NB4 (cell line): ENCODE results near the gene ZNF593OS.

Source experiments
- DNase-seq: peaks from one replicate; pipeline ENCODE4 v3.0.0; 2010; ENCODE audit warnings: low read depth
- H3K4me3 ChIP-seq: one replicate; pipeline ENCODE4 v1.5.1; 2011; ENCODE audit warnings: mild to moderate bottlenecking, low read depth, low read length, moderate library complexity
- CTCF ChIP-seq: IDR thresholded peaks from one replicate; pipeline ENCODE4 v1.5.1; 2012; ENCODE audit warnings: low read depth, low read length
- MAX ChIP-seq: IDR thresholded peaks from 2 replicates; pipeline ENCODE4 v1.6.1; 2011; ENCODE audit warnings: low read depth, low read length
- MYC ChIP-seq: IDR thresholded peaks from 2 replicates; pipeline ENCODE4 v1.6.1; 2011; ENCODE audit warnings: low read depth, low read length
- POLR2A ChIP-seq: IDR thresholded peaks from 2 replicates; pipeline ENCODE4 v1.6.1; 2011; ENCODE audit warnings: mild to moderate bottlenecking; ENCODE audit not compliant: insufficient read length; ENCODE audit errors: extremely low read depth

The ZNF593OS gene

DNA sequence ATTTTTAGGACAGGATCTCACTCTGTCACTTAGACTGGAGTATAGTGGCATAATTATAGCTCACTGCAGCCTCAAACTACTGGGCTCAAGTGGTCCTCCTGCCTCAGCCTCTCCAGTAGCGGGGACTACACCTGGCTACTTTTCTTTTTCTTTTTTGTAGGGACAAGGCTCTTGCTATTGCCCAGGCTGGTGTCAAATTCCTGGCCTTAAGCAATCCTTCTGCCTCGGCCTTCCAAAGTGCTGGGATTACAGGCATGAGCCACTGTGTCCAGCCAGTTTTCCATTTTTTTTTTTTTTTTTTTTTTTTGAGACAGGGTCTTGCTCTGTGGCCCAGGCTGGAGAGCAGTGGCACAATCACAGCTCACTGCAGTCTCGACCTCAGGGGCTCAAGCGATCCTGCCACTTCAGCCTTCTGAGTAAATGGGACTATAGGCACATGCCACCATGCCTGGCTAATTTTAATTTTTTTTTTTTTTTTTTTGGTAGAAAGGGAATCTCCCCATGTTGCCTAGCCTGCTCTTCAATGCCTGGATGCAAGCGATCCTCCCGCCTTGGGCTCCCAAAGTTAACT lies 41.8 kb upstream of the ZNF593OS start:
- no peak for DNase-seq
- H3K4me3 ChIP-seq, result no peak overlapping the region
- TF ChIP-seq MAX, result no peak
- no peak for TF ChIP-seq POLR2A
- TF ChIP-seq CTCF, result no peak
- no peak for TF ChIP-seq MYC

- no peak for DNase-seq
- TF ChIP-seq CTCF (no peak), MAX (no peak), MYC (no peak), POLR2A (no peak)
- H3K4me3 ChIP-seq, result no peak overlapping the region
Observed at GRCh38 chr1:26212726-26213125, 41.1 kb upstream of the ZNF593OS start.

- no peak for DNase-seq
- TF ChIP-seq POLR2A, result no peak
- H3K4me3 ChIP-seq, result no peak overlapping the region
Observed at GRCh38 chr1:26210147-26210870, 38.7 kb upstream of the ZNF593OS start.

DNA sequence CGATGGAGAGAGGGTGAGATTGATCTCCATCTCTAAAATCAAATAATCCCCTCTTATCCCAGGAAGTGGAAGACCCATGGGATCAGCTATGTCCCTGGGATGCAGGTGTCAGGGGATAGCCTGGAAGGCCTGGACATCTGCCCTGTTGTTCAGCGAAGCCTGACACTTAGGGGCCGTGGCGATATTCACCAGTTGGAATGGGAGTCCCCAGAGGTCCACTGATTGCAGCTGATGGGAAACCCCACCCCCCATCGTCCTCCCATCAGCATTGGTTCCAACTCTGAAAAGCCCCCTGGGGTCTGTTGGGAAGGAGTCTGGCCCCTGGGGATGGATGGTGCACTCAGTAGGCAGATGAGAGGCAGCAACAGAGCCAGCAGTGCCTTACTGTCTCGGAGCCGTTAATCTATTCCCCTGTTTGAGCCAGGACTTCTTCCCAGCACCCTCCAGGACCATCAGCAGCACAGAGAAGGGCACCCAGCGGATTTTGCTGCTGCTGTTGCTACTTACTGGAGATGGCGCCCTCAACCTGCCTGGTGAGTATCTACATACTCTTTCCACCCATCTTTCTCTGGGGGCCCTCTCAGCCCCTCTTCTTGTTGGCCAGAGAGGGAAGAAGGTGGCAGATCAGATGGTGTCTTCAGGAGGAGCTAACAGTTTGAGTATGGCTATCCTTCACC lies 32.1 kb upstream of the ZNF593OS start:
- TF ChIP-seq CTCF (peak; percentile 18), POLR2A (no peak)
- DNase-seq, result peak; percentile 26
- H3K4me3 ChIP-seq, result no peak overlapping the region

DNA sequence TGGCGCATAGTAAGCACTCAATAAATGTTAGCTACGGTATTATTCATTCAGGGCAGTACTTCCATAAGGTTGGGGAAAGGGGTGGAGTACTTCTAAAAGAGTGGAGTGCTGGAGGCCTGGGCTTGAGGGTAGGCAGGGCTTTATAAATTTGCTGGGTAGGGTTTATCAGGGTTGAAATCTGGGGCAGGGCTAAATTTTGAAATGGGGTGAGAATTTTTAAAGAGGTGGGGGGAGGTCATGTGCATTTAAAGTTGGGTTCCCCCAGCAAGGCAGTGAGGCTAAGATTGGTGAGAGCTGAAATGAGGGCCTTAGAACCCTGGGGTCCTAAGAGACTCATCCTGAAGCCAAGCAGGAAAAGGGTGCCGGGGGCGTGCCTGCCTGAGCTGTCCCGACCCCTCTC lies 28.8 kb upstream of the ZNF593OS start:
- DNase-seq, result no peak
- TF ChIP-seq MAX (no peak), MYC (no peak), CTCF (no peak)
- H3K4me3 ChIP-seq, result no peak overlapping the region

GRCh38 chr1:26197813-26198212 lies 26.2 kb upstream of the ZNF593OS start:
- TF ChIP-seq POLR2A (no peak), CTCF (no peak), MYC (no peak), MAX (no peak)
- DNase-seq, result no peak
- H3K4me3 ChIP-seq, result no peak overlapping the region
